Measurements from ENCODE around the gene GTF2F2. TPM values are rescaled to one million over a fixed set of nuclear protein-coding genes. Genes with fewer than 3 reads are reported as not detected.
A peak's percentile ranks its signal among the peaks of the same experiment; 100 is the strongest.

GTF2F2 gene
- total and polyA plus RNA-seq, 2 experiments from 2014 or later = 42.1 to 75.6 TPM

DNA sequence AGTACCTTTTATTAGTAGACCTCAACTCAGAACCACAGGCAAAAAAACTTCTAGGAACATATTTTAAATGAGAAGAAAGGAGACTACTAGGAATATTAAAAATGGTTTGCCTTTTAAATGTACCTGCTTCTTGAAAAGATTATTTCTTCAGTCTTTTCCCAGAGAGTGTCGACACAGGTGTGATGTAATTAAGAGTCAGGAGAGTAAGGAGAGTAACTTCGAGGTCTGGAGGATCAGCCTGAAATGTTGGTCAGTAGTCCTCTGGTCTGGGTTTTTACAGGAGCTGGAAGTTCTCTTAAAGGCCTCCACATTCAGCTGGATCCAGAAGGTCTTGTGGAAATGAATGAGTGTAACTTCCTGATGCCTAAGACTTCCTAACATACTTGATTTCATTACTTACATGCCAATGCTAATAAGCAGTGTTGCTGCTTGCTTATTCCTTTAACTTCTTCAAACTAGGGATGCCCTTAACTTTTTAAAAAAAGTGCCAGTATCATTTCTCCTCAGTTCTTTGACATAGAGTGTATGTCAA, 80.5 kb downstream of the GTF2F2 start, which contains the start of gene KCTD4:
TSS of gene KCTD4 (minus strand) at position 345 of the 532 bp plus-strand sequence. CDS start 6,478 bp downstream, outside the sequence.
- H3K27ac ChIP-seq (ENCODE audit: low read depth) = peak within 1 kb of the TSS; percentile 72

More for the DNA sequence above, 80.5 kb downstream of the GTF2F2 start, which contains the start of gene KCTD4:
- peaks cover 12% of the 10 kb centered on the region; the same call in 1 of the 2 replicates for H3K4me1 ChIP-seq (ENCODE audit: insufficient read depth)
- no peak within 1 kb of the TSS for H3K4me2 ChIP-seq
- no peaks in the 10 kb centered on the region for H3K9me3 Mint-ChIP-seq
- no peaks in the 10 kb centered on the region for H3K36me3 ChIP-seq (ENCODE audit: insufficient read depth)
- no peaks in the 10 kb centered on the region for H4K20me1 ChIP-seq (replicated peaks; ENCODE audit: insufficient read depth)
- DNase-seq (ENCODE audit: low spot score) = no peak
- peaks cover 9% of the 10 kb centered on the region; the same call in 2 of the 3 replicates for H3K36me3 Mint-ChIP-seq (ENCODE audit: low read depth)
- H3K4me3 Mint-ChIP-seq = no peak within 1 kb of the TSS
- no peak within 1 kb of the TSS for H2AFZ ChIP-seq
- H3K27ac Mint-ChIP-seq = peak within 1 kb of the TSS; percentile 5; the same call in 1 of the 2 replicates
- H3K4me3 ChIP-seq = no peak within 1 kb of the TSS
- H3F3A ChIP-seq (replicated peaks; ENCODE audit: low read depth) = no peaks in the 10 kb centered on the region
- H3K27me3 ChIP-seq (ENCODE audit: insufficient read depth) = no peaks in the 10 kb centered on the region
- no peaks in the 10 kb centered on the region for H3K27me3 Mint-ChIP-seq (ENCODE audit: insufficient read depth, low read depth, poor library complexity)
- TF ChIP-seq EZH2phosphoT487 (IDR thresholded peaks at IDR 0.05; ENCODE audit: unreplicated experiment) = no peak
- no peak for TF ChIP-seq EZH2 (IDR thresholded peaks at IDR 0.05; ENCODE audit: low read depth, unreplicated experiment)
- TF ChIP-seq ZNF114 (CRISPR knock-in tag; IDR thresholded peaks at IDR 0.05) = no peak
- TF ChIP-seq, protein P1, sequence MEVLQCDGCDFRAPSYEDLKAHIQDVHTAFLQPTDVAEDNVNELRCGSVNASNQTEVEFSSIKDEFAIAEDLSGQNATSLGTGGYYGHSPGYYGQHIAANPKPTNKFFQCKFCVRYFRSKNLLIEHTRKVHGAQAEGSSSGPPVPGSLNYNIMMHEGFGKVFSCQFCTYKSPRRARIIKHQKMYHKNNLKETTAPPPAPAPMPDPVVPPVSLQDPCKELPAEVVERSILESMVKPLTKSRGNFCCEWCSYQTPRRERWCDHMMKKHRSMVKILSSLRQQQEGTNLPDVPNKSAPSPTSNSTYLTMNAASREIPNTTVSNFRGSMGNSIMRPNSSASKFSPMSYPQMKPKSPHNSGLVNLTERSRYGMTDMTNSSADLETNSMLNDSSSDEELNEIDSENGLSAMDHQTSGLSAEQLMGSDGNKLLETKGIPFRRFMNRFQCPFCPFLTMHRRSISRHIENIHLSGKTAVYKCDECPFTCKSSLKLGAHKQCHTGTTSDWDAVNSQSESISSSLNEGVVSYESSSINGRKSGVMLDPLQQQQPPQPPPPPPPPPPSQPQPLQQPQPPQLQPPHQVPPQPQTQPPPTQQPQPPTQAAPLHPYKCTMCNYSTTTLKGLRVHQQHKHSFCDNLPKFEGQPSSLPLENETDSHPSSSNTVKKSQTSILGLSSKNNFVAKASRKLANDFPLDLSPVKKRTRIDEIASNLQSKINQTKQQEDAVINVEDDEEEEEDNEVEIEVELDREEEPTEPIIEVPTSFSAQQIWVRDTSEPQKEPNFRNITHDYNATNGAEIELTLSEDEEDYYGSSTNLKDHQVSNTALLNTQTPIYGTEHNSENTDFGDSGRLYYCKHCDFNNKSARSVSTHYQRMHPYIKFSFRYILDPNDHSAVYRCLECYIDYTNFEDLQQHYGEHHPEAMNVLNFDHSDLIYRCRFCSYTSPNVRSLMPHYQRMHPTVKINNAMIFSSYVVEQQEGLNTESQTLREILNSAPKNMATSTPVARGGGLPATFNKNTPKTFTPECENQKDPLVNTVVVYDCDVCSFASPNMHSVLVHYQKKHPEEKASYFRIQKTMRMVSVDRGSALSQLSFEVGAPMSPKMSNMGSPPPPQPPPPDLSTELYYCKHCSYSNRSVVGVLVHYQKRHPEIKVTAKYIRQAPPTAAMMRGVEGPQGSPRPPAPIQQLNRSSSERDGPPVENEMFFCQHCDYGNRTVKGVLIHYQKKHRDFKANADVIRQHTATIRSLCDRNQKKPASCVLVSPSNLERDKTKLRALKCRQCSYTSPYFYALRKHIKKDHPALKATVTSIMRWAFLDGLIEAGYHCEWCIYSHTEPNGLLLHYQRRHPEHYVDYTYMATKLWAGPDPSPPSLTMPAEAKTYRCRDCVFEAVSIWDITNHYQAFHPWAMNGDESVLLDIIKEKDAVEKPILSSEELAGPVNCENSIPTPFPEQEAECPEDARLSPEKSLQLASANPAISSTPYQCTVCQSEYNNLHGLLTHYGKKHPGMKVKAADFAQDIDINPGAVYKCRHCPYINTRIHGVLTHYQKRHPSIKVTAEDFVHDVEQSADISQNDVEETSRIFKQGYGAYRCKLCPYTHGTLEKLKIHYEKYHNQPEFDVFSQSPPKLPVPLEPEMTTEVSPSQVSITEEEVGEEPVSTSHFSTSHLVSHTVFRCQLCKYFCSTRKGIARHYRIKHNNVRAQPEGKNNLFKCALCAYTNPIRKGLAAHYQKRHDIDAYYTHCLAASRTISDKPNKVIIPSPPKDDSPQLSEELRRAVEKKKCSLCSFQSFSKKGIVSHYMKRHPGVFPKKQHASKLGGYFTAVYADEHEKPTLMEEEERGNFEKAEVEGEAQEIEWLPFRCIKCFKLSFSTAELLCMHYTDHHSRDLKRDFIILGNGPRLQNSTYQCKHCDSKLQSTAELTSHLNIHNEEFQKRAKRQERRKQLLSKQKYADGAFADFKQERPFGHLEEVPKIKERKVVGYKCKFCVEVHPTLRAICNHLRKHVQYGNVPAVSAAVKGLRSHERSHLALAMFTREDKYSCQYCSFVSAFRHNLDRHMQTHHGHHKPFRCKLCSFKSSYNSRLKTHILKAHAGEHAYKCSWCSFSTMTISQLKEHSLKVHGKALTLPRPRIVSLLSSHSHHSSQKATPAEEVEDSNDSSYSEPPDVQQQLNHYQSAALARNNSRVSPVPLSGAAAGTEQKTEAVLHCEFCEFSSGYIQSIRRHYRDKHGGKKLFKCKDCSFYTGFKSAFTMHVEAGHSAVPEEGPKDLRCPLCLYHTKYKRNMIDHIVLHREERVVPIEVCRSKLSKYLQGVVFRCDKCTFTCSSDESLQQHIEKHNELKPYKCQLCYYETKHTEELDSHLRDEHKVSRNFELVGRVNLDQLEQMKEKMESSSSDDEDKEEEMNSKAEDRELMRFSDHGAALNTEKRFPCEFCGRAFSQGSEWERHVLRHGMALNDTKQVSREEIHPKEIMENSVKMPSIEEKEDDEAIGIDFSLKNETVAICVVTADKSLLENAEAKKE (CRISPR knock-in tag; IDR thresholded peaks at IDR 0.05) = no peak
- TF ChIP-seq ZNF331 (CRISPR knock-in tag; IDR thresholded peaks at IDR 0.05; ENCODE audit: low read depth) = no peak
- TF ChIP-seq STAT1 (IDR thresholded peaks at IDR 0.05; ENCODE audit: unreplicated experiment) = no peak
- H3K79me2 ChIP-seq (replicated peaks; ENCODE audit: insufficient read depth) = 0 out of 2 replicates have a peak, but pooled peaks cover under 1% of the 10 kb centered on the region
- H3K4me1 Mint-ChIP-seq = peaks cover 27% of the 10 kb centered on the region
- no peaks in the 10 kb centered on the region for H3K9me2 ChIP-seq (ENCODE audit: insufficient read depth)
- ATAC-seq = no peak

Data from GM23338 (cell line).